Effector memory CD4-positive, alpha-beta T cell (primary cell): ENCODE measurements around the gene CARTPT.

ENCODE experiments used
- DNase-seq, 3 donors: peaks; one replicate each; pipeline ENCODE4 v3.0.0-alpha.2; 2020
- H3K27ac ChIP-seq: 2 replicates; pipeline ENCODE4 v1.7.0; 2013; ENCODE audit warnings: mild to moderate bottlenecking, low read length, moderate library complexity; ENCODE audit not compliant: insufficient read depth, poor library complexity, severe bottlenecking
- H3K27me3 ChIP-seq: replicated peaks from 2 replicates; pipeline ENCODE4 v1.7.0; 2013; ENCODE audit warnings: mild to moderate bottlenecking, low read length; ENCODE audit not compliant: insufficient read depth, control insufficient read depth, poor library complexity, severe bottlenecking
- H3K36me3 ChIP-seq: 2 replicates; pipeline ENCODE4 v1.7.0; 2013; ENCODE audit warnings: mild to moderate bottlenecking, low read length, moderate library complexity; ENCODE audit not compliant: control insufficient read depth, insufficient read depth
- H3K4me1 ChIP-seq: 2 replicates; pipeline ENCODE4 v1.7.0; 2013; ENCODE audit warnings: low read length, mild to moderate bottlenecking; ENCODE audit not compliant: control insufficient read depth, insufficient read depth, poor library complexity, severe bottlenecking
- H3K4me3 ChIP-seq: 2 replicates; pipeline ENCODE4 v1.7.0; 2013; ENCODE audit warnings: low read length, low read depth, mild to moderate bottlenecking; ENCODE audit not compliant: insufficient read depth, poor library complexity, severe bottlenecking
- H3K9me3 ChIP-seq: 2 replicates; pipeline ENCODE4 v1.7.0; 2013; ENCODE audit warnings: mild to moderate bottlenecking, low read length, moderate library complexity; ENCODE audit not compliant: control insufficient read depth
- total RNA-seq, 3 donors: gene quantifications; one replicate each; lab custom pipeline; 2026; lab: John Stamatoyannopoulos, UW

Gene CARTPT
- 0 reads per million in 3 donors for total RNA-seq

GRCh38 chr5:71719063-71719964 lies at the start of gene CARTPT:
CARTPT (plus strand) TSS chr5:71719275; CDS start chr5:71719294, 19 bp downstream.
- Histone ChIP-seq H3K9me3 (no peaks in the 10 kb centered on the region), H3K36me3 (no peaks in the 10 kb centered on the region), H3K27me3 (peaks cover 9% of the 10 kb centered on the region), H3K4me3 (no peak within 1 kb of the TSS), H3K27ac (no peak within 1 kb of the TSS), H3K4me1 (no peaks in the 10 kb centered on the region)
- DNase-seq, result no peak

DNA sequence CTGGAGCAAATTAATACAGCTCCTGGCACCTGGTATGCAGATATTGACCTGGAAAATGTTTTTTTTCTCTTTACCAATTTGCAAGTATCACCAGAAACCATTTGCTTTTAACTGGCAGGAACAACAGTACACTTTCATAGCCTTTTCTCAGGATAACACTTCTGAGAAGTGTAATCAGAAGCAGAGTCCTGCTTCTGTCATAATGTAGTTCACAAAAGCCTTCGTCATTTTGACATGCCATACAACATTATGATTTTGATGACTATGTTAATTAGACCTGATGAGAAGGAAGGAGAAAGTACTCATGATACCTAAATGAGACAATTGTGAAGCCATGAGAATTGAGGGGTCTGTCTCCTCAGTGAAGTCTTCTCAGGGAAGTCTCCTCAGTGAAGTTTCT lies 41.1 kb upstream of the CARTPT start:
- Histone ChIP-seq H3K36me3 (no peaks in the 10 kb centered on the region), H3K27me3 (no peaks in the 10 kb centered on the region), H3K27ac (no peak overlapping the region), H3K4me3 (no peak overlapping the region), H3K4me1 (no peaks in the 10 kb centered on the region), H3K9me3 (no peaks in the 10 kb centered on the region)
- DNase-seq, result no peak

- Histone ChIP-seq H3K36me3 (no peaks in the 10 kb centered on the region), H3K9me3 (no peaks in the 10 kb centered on the region), H3K4me1 (no peaks in the 10 kb centered on the region), H3K27ac (no peak overlapping the region), H3K4me3 (no peak overlapping the region), H3K27me3 (no peaks in the 10 kb centered on the region)
- no peak for DNase-seq
These were observed 39.4 kb upstream of the CARTPT start for GRCh38 chr5:71679714-71680113.

GRCh38 chr5:71680510-71680909 lies 38.6 kb upstream of the CARTPT start:
- no peak overlapping the region for H3K27ac ChIP-seq
- no peak for DNase-seq
- no peaks in the 10 kb centered on the region for H3K36me3 ChIP-seq
- H3K4me3 ChIP-seq, result no peak overlapping the region
- H3K4me1 ChIP-seq, result no peaks in the 10 kb centered on the region
- no peaks in the 10 kb centered on the region for H3K27me3 ChIP-seq
- no peaks in the 10 kb centered on the region for H3K9me3 ChIP-seq

- Histone ChIP-seq H3K36me3 (no peaks in the 10 kb centered on the region), H3K4me3 (no peak overlapping the region)
- no peak for DNase-seq
These were observed 37.8 kb upstream of the CARTPT start for GRCh38 chr5:71681296-71681695.

DNA sequence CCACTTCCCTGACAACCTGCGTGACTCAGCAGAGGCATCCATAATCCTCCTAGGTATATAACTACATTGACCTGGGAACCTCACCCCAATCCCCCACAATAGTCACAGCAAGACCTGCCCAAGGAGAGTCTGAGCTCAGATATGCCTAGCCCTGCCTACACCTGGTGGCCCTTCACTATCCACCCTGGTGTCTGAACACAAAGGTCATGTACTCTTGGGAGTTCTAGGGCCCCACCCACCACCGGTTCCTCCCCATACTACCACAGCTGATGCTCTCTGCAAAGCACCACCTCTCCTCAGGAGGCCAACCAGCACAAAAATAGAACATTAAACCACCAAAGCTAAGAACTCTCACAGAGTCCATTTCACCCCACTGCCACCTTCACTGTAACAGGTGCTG lies 34.8 kb upstream of the CARTPT start:
- Histone ChIP-seq H3K27me3 (no peaks in the 10 kb centered on the region), H3K27ac (no peak overlapping the region), H3K36me3 (no peaks in the 10 kb centered on the region), H3K4me1 (no peaks in the 10 kb centered on the region), H3K9me3 (no peaks in the 10 kb centered on the region), H3K4me3 (no peak overlapping the region)
- DNase-seq, result no peak

More at GRCh38 chr5:71681296-71681695, 37.8 kb upstream of the CARTPT start:
- Histone ChIP-seq H3K27ac (no peak overlapping the region), H3K27me3 (no peaks in the 10 kb centered on the region), H3K4me1 (no peaks in the 10 kb centered on the region), H3K9me3 (no peaks in the 10 kb centered on the region)

DNA sequence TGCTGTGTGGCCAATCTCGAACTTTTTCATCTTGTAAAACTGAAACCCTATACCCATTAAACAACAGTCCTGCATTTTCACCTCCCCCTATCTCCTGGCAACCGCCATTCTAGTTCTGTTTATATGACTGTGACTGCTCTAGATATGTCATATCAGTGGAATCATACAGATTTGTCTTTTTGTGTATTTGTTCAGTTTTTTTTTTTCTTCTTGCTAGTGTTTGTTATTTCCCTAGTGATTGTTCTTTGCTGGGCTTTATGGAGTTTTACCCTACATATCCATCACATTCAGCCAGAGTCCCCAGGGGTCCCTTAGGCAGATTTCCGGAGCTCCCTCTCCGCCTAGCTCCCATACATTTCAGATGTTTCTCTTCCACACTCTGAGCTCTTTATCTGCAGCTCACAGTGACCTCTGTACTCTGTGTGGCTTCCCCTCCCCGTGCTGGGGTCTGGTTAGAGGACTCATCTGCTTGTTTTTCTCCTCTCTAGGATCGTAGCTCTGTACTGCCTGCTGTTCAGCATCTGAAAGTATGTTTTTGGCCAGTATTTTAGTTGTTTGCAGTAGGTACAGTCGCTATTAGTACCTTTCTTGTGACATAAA lies 25.1 kb upstream of the CARTPT start:
- no peak for DNase-seq
- Histone ChIP-seq H3K27ac (no peak overlapping the region), H3K36me3 (no peaks in the 10 kb centered on the region), H3K27me3 (no peaks in the 10 kb centered on the region), H3K4me1 (no peaks in the 10 kb centered on the region), H3K4me3 (no peak overlapping the region), H3K9me3 (no peaks in the 10 kb centered on the region)

GRCh38 chr5:71695071-71695470 lies 24.0 kb upstream of the CARTPT start:
- Histone ChIP-seq H3K9me3 (no peaks in the 10 kb centered on the region), H3K4me3 (no peak overlapping the region), H3K4me1 (no peaks in the 10 kb centered on the region), H3K27me3 (no peaks in the 10 kb centered on the region), H3K36me3 (no peaks in the 10 kb centered on the region), H3K27ac (no peak overlapping the region)
- DNase-seq, result no peak

GRCh38 chr5:71695595-71695994 lies 23.5 kb upstream of the CARTPT start:
- Histone ChIP-seq H3K27ac (no peak overlapping the region), H3K4me1 (no peaks in the 10 kb centered on the region), H3K4me3 (no peak overlapping the region), H3K27me3 (no peaks in the 10 kb centered on the region), H3K36me3 (no peaks in the 10 kb centered on the region), H3K9me3 (no peaks in the 10 kb centered on the region)
- DNase-seq, result no peak

DNA sequence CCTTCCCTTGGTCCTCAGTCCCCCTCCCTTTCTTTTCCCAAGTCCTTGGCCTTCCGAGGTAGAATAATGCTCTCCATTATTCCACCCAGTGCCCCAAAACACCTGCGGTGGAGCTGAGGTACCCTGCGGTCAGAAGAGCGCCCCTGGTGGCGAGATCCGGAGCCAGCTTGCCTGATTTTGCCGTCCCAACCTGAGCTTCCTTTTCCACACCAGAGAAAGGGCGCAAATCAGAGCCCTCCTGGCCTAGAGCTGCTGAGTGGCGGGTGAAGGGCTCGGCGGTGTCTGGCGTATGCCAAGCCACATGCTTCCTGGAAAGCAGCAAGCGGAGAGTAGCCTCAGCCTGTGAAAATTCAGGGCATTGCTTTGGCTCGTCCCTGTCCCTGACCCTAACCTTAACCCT lies 21.1 kb upstream of the CARTPT start:
- no peak overlapping the region for H3K27ac ChIP-seq
- H3K27me3 ChIP-seq, result no peaks in the 10 kb centered on the region
- H3K9me3 ChIP-seq, result no peaks in the 10 kb centered on the region
- no peaks in the 10 kb centered on the region for H3K36me3 ChIP-seq
- no peaks in the 10 kb centered on the region for H3K4me1 ChIP-seq
- DNase-seq, result no peak
- no peak overlapping the region for H3K4me3 ChIP-seq
